Ascending aorta (tissue), 2 donors: Measurements from ENCODE around the gene KIF17. TPM values are rescaled to one million over a fixed set of nuclear protein-coding genes. Genes with fewer than 3 reads are reported as not detected.

Source experiments
- DNase-seq, 2 donors: peaks; one replicate each; pipeline ENCODE4 v3.0.0-alpha.2; 2019; ENCODE audit warnings: low spot score in 2 of 2
- H3K27ac ChIP-seq, 2 donors: fragments of 200-600 bp; sonication (generic); one replicate each; pipeline ENCODE4 v1.5.1; 2016 to 2017; ENCODE audit warnings: mild to moderate bottlenecking in 1 of 2
- H3K27me3 ChIP-seq: fragments of 200-600 bp; sonication (generic); one replicate; pipeline ENCODE4 v1.5.1; 2017
- H3K36me3 ChIP-seq, 2 donors: fragments of 200-600 bp; sonication (generic); one replicate each; pipeline ENCODE4 v1.5.1; 2016
- H3K4me1 ChIP-seq, 2 donors: fragments of 200-600 bp; sonication (generic); one replicate each; pipeline ENCODE4 v1.5.1; 2016 to 2017; ENCODE audit warnings: mild to moderate bottlenecking in 1 of 2
- H3K4me3 ChIP-seq, 2 donors: fragments of 200-600 bp; sonication (generic); one replicate each; pipeline ENCODE4 v1.5.1; 2016 to 2017; ENCODE audit warnings: mild to moderate bottlenecking in 1 of 2
- H3K9me3 ChIP-seq, 2 donors: fragments of 200-600 bp; sonication (generic); one replicate each; pipeline ENCODE4 v1.5.1; 2016
- CTCF ChIP-seq, 3 experiments: fragments of 200-600 bp in 2 of 3; fragments of 450-650 bp in 1 of 3; sonication (generic) in 2 of 3; IDR thresholded peaks; one replicate each; pipeline ENCODE4 v1.5.1; 2016 to 2019; ENCODE audit warnings: antibody characterized with exemption in 3 of 3, mild to moderate bottlenecking in 1 of 3, moderate library complexity in 1 of 3
- intact Hi-C: fragments of 100-400 bp; cut with DNase I; formaldehyde crosslinking; loops from one replicate; pipeline ENCODE4 v1.15.1; 2023
- total RNA-seq: library from RNA; depleted of rRNA; stranded (reverse); fragments of >200 nt; gene quantifications from one replicate; pipeline ENCODE4 v1.1.0, GENCODE V29; 2016

Gene KIF17
- total RNA-seq: 18.5 TPM

DNA sequence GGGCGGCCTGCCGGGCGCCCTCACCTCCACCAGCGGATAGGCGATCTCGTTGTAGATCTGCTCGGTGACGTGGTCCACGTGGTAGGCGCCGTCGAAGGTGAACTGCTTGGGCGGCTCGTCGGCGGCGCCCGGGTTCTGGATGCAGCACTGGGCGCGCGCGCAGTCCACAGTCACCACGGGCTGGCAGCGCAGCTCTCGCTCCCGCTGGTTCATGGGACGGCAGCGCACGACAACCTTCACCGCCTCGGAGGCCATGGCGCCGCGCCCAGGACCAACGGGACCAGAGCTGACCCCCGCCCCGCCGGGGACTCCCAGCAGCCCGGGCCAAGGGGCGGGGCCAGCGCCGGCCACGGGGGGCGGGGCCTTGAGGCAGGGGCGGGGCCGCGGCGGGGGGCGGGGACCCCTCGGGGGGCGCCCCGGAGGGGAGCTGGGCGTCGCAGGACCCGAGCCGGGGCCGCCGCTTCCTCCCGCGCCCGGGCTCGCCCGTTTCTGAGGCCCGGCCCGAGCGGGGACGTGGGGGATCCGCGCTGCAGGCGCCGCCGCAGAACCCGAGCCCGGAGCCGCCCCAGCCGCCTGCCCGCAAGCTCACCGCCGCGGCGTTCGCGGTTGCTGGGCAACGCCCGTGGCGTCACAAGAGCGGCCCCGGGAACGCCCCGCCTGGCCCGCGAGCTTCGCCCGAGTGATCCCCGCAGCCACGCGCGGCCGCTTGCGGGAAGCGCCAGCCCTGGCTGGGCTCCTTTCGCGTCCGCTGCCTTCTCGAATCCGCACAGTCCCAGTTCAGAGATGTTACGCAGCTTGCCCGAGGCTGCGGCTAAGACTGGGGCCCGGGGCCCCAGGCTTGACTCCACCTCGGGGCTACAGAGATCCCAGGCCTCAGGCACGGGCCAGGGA, at the start of gene KIF17:
Gene KIF17, minus strand, starts transcription at position 556 of the 891 bp plus-strand sequence. Its CDS starts 301 bp downstream, at position 255.
- Histone ChIP-seq H3K27ac (no peak within 1 kb of the TSS), H3K27me3 (peaks cover 8% of the 10 kb centered on the region), H3K4me1 (peaks cover 0 to 4% of the 10 kb centered on the region in 2 donors), H3K4me3 (peak within 1 kb of the TSS; percentile 65 to 66), H3K9me3 (no peaks in the 10 kb centered on the region), H3K36me3 (no peaks in the 10 kb centered on the region)
- DNase-seq: peak in 1 of 2 donors; percentile 81
- intact Hi-C loops: no loop called here
- TF ChIP-seq CTCF (IDR thresholded peaks at IDR 0.05): no peak

DNA sequence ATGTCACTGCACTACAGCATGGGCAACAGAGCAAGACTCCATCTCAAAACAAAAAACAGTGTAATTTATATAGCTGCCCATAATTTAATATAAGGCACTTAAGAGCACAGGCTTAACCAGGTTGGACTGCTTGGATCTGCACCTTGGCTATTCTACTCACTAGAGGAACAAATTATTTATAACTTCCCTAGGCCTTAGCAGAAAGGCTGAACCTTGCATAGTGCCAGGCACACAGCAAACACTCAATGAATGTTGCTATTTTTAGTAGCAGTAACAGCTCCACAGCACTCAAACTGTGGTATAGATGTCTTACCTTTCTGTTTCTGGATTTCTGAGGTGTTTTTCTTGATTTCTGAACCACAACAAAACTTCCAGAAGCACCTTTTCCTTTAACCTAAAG, 49.5 kb upstream of the KIF17 start:
- intact Hi-C loops: no loop called here
- H3K36me3 ChIP-seq: peaks cover 89 to 97% of the 10 kb centered on the region in 2 donors
- no peak for TF ChIP-seq CTCF (IDR thresholded peaks at IDR 0.05)
- DNase-seq: no peak
- no peak overlapping the region for H3K27ac ChIP-seq
- no peak overlapping the region for H3K4me3 ChIP-seq
- H3K4me1 ChIP-seq: no peaks in the 10 kb centered on the region
- no peaks in the 10 kb centered on the region for H3K9me3 ChIP-seq
- no peaks in the 10 kb centered on the region for H3K27me3 ChIP-seq

- peaks cover 86 to 96% of the 10 kb centered on the region in 2 donors for H3K36me3 ChIP-seq
- H3K4me1 ChIP-seq: no peaks in the 10 kb centered on the region
- TF ChIP-seq CTCF (IDR thresholded peaks at IDR 0.05): no peak
- DNase-seq: no peak
- no peaks in the 10 kb centered on the region for H3K9me3 ChIP-seq
- H3K27ac ChIP-seq: no peak overlapping the region
- H3K4me3 ChIP-seq: no peak overlapping the region
- intact Hi-C loops: no loop called here
- no peaks in the 10 kb centered on the region for H3K27me3 ChIP-seq
Measured at GRCh38 chr1:20763417-20763816, 45.6 kb upstream of the KIF17 start.

- Histone ChIP-seq H3K27ac (no peak overlapping the region), H3K4me3 (no peak overlapping the region), H3K27me3 (no peaks in the 10 kb centered on the region), H3K9me3 (no peaks in the 10 kb centered on the region), H3K36me3 (peaks cover 82 to 96% of the 10 kb centered on the region in 2 donors), H3K4me1 (no peaks in the 10 kb centered on the region)
- no peak for TF ChIP-seq CTCF (IDR thresholded peaks at IDR 0.05)
- no peak for DNase-seq
- intact Hi-C loops: no loop called here
Measured at GRCh38 chr1:20760322-20760721, 42.5 kb upstream of the KIF17 start.

DNA sequence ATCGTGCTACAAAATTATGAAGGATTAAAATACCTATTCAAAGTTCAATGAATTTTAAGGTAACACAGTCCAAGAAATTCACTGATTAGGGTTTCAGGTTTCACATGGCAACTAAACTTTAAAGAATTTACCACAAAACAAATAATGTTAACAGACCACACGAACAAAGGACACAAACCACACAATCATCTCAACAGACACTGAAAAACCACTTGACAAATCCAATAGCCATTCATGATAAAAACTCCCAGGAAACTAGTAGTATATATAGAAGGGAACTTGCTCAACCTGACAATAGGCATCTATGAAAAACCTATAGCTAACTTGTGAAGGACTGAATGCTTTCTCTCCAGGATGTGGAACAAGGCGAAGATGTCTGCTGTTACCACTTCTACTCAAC, 35.8 kb upstream of the KIF17 start:
- Histone ChIP-seq H3K4me1 (no peaks in the 10 kb centered on the region), H3K27ac (no peak overlapping the region), H3K36me3 (peaks cover 59 to 71% of the 10 kb centered on the region in 2 donors), H3K9me3 (no peaks in the 10 kb centered on the region), H3K27me3 (no peaks in the 10 kb centered on the region), H3K4me3 (no peak overlapping the region)
- intact Hi-C loops: no loop called here
- TF ChIP-seq CTCF (IDR thresholded peaks at IDR 0.05): no peak
- no peak for DNase-seq
